GM18519 (cell line): ENCODE results near the gene AGAP2.
"Not testable (repeated sequence)": the region's sequence is repeated elsewhere in the genome, so short reads cannot be mapped to it uniquely, and the experiment has no call there.

Source experiments
- ATAC-seq: cut with Tn5 transposase; IDR thresholded peaks from one replicate; pipeline ENCODE4 v1.9.1; 2021; ENCODE audit warnings: mild to moderate bottlenecking, moderate library complexity; ENCODE audit not compliant: unreplicated experiment, low FRiP score

AGAP2 gene

GRCh38 chr12:57708296-57708695, 30.2 kb downstream of the AGAP2 start:
- no peak for ATAC-seq

GRCh38 chr12:57707250-57707649, 31.3 kb downstream of the AGAP2 start:
- no peak for ATAC-seq

GRCh38 chr12:57700317-57700716, 38.2 kb downstream of the AGAP2 start:
- ATAC-seq = no peak

- ATAC-seq = no peak
These were observed 40.1 kb downstream of the AGAP2 start for GRCh38 chr12:57698414-57698813.

GRCh38 chr12:57697076-57697475, 41.5 kb downstream of the AGAP2 start:
- ATAC-seq = no peak

- ATAC-seq = no peak
These were observed 42.6 kb downstream of the AGAP2 start for GRCh38 chr12:57695770-57696432.

GRCh38 chr12:57694459-57695019, 44.0 kb downstream of the AGAP2 start:
- ATAC-seq = no peak

GRCh38 chr12:57693659-57694458, 44.7 kb downstream of the AGAP2 start, which contains the start of gene OS9:
OS9 (plus strand) TSS chr12:57694132; CDS start chr12:57694162, 30 bp downstream.
- peak; percentile 96 for ATAC-seq

- no peak for ATAC-seq
These were observed 45.3 kb downstream of the AGAP2 start for GRCh38 chr12:57693317-57693658.

- no peak for ATAC-seq
These were observed 46.0 kb downstream of the AGAP2 start for GRCh38 chr12:57692500-57692899.

- no peak for ATAC-seq
These were observed 49.6 kb downstream of the AGAP2 start for GRCh38 chr12:57688931-57689330.

GRCh38 chr12:57687862-57688261, 50.7 kb downstream of the AGAP2 start:
- ATAC-seq = no peak

- no peak for ATAC-seq
These were observed 58.8 kb downstream of the AGAP2 start for GRCh38 chr12:57679697-57680096.

GRCh38 chr12:57677947-57678346, 60.6 kb downstream of the AGAP2 start:
- not testable (repeated sequence) for ATAC-seq

GRCh38 chr12:57674691-57675090, 63.9 kb downstream of the AGAP2 start:
- no peak for ATAC-seq
